H1 (cell line): ENCODE measurements around the gene KCNJ9.

Experiments
- CREB1 ChIP-seq: IDR thresholded peaks from 2 replicates; pipeline ENCODE4 v1.6.1; 2012; ENCODE audit warnings: inconsistent platforms
- EP300 ChIP-seq, 2 experiments: IDR thresholded peaks; 1 replicate in 1 of 2; 2 replicates in 1 of 2; pipeline ENCODE4 v1.6.1; 2011 to 2012; ENCODE audit warnings: low read depth in 2 of 2, low read length in 2 of 2, mild to moderate bottlenecking in 2 of 2, borderline replicate concordance in 1 of 2, inconsistent platforms in 1 of 2, moderate library complexity in 1 of 2
- GABPA ChIP-seq: IDR thresholded peaks from 2 replicates; pipeline ENCODE4 v1.6.1; 2011; ENCODE audit warnings: mild to moderate bottlenecking, low read length, moderate library complexity, borderline replicate concordance; ENCODE audit not compliant: insufficient read depth
- JUN ChIP-seq: IDR thresholded peaks from 2 replicates; pipeline ENCODE4 v1.6.1; 2011; ENCODE audit warnings: low read depth, mild to moderate bottlenecking, improper control_type of control experiment, low read length
- RAD21 ChIP-seq, 2 experiments: IDR thresholded peaks in 1 of 2; conservative IDR thresholded peaks in 1 of 2; 2 replicates each; pipeline ENCODE4 v1.6.1; 2011; ENCODE audit warnings: low read depth in 2 of 2, low read length in 2 of 2, improper control_type of control experiment in 1 of 2, inconsistent platforms in 1 of 2, mild to moderate bottlenecking in 1 of 2, moderate library complexity in 1 of 2
- RFX5 ChIP-seq: IDR thresholded peaks from 2 replicates; pipeline ENCODE4 v1.6.1; 2011; ENCODE audit warnings: low read depth, low read length, improper control_type of control experiment, borderline replicate concordance
- TBP ChIP-seq: IDR thresholded peaks from 2 replicates; pipeline ENCODE4 v1.6.1; 2011; ENCODE audit warnings: low read depth, low read length, improper control_type of control experiment
- TF ChIP-seq, protein P1 (sequence below), 3 experiments: IDR thresholded peaks; 1 replicate in 2 of 3; 2 replicates in 1 of 3; pipeline versions ENCODE4 v1.5.1 to v1.6.1; 2011; ENCODE audit warnings: low read length in 3 of 3, mild to moderate bottlenecking in 3 of 3, inconsistent platforms in 2 of 3, low read depth in 1 of 3, moderate library complexity in 1 of 3; ENCODE audit not compliant: insufficient read depth in 1 of 3; ENCODE audit errors: control extremely low read depth in 1 of 3

- TF ChIP-seq RFX5, result no peak
- TF ChIP-seq RAD21 (IDR thresholded peaks at IDR 0.05 in 1 of 2, conservative IDR thresholded peaks at IDR 0.05 in 1 of 2; ENCODE audit: low read depth in 2 of 2, low read length in 2 of 2), result no peak
- TF ChIP-seq, protein P1, sequence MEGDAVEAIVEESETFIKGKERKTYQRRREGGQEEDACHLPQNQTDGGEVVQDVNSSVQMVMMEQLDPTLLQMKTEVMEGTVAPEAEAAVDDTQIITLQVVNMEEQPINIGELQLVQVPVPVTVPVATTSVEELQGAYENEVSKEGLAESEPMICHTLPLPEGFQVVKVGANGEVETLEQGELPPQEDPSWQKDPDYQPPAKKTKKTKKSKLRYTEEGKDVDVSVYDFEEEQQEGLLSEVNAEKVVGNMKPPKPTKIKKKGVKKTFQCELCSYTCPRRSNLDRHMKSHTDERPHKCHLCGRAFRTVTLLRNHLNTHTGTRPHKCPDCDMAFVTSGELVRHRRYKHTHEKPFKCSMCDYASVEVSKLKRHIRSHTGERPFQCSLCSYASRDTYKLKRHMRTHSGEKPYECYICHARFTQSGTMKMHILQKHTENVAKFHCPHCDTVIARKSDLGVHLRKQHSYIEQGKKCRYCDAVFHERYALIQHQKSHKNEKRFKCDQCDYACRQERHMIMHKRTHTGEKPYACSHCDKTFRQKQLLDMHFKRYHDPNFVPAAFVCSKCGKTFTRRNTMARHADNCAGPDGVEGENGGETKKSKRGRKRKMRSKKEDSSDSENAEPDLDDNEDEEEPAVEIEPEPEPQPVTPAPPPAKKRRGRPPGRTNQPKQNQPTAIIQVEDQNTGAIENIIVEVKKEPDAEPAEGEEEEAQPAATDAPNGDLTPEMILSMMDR (IDR thresholded peaks at IDR 0.05; ENCODE audit: control extremely low read depth in 1 of 3, insufficient read depth in 1 of 3, low read depth in 1 of 3, low read length in 3 of 3), result no peak
- no peak for TF ChIP-seq TBP
- TF ChIP-seq JUN, result no peak
- TF ChIP-seq GABPA, result no peak
- no peak for TF ChIP-seq EP300 (IDR thresholded peaks at IDR 0.05; ENCODE audit: borderline replicate concordance in 1 of 2, low read depth in 2 of 2, low read length in 2 of 2)
- TF ChIP-seq CREB1, result no peak
Observed at GRCh38 chr1:160123726-160124125, 42.4 kb downstream of the KCNJ9 start.
